Measurements from ENCODE around the gene MGMT.

MGMT gene

GRCh38 chr10:129662426-129662825, 195.4 kb downstream of the MGMT start:
- H3K27ac ChIP-seq = no peak overlapping the region
- TF ChIP-seq CTCF (conservative IDR thresholded peaks at IDR 0.05) = no peak

GRCh38 chr10:129670124-129670523, 203.1 kb downstream of the MGMT start:
- no peak overlapping the region for H3K27ac ChIP-seq
- TF ChIP-seq CTCF (conservative IDR thresholded peaks at IDR 0.05) = no peak

GRCh38 chr10:129673292-129673691, 206.3 kb downstream of the MGMT start:
- no peak for TF ChIP-seq CTCF (conservative IDR thresholded peaks at IDR 0.05)
- H3K27ac ChIP-seq = no peak overlapping the region

GRCh38 chr10:129675027-129675769, 208.2 kb downstream of the MGMT start:
- no peak for TF ChIP-seq CTCF (conservative IDR thresholded peaks at IDR 0.05)
- no peak overlapping the region for H3K27ac ChIP-seq

GRCh38 chr10:129676014-129676413, 209.0 kb downstream of the MGMT start:
- H3K27ac ChIP-seq = no peak overlapping the region
- no peak for TF ChIP-seq CTCF (conservative IDR thresholded peaks at IDR 0.05)

GRCh38 chr10:129677377-129677927, 210.4 kb downstream of the MGMT start:
- TF ChIP-seq CTCF (conservative IDR thresholded peaks at IDR 0.05) = no peak
- no peak overlapping the region for H3K27ac ChIP-seq

GRCh38 chr10:129678186-129678585, 211.1 kb downstream of the MGMT start:
- no peak for TF ChIP-seq CTCF (conservative IDR thresholded peaks at IDR 0.05)
- H3K27ac ChIP-seq = no peak overlapping the region

All from VCaP (cell line).